Tibial nerve (tissue), 3 donors: ENCODE measurements around the gene SLC4A9.

Experiments
- POLR2A ChIP-seq, 2 donors: fragments of 450-650 bp; IDR thresholded peaks; one replicate each; pipeline ENCODE4 v1.6.1; 2017; ENCODE audit warnings: antibody characterized with exemption in 2 of 2, mild to moderate bottlenecking in 2 of 2, moderate library complexity in 2 of 2
- TF ChIP-seq, protein P1 (sequence below), 5 experiments: fragments of 200-600 bp in 3 of 5; fragments of 450-650 bp in 2 of 5; sonication (generic) in 3 of 5; IDR thresholded peaks; one replicate each; pipeline ENCODE4 v1.5.1; 2016 to 2019; ENCODE audit warnings: antibody characterized with exemption in 5 of 5, mild to moderate bottlenecking in 3 of 5, moderate library complexity in 2 of 5

DNA sequence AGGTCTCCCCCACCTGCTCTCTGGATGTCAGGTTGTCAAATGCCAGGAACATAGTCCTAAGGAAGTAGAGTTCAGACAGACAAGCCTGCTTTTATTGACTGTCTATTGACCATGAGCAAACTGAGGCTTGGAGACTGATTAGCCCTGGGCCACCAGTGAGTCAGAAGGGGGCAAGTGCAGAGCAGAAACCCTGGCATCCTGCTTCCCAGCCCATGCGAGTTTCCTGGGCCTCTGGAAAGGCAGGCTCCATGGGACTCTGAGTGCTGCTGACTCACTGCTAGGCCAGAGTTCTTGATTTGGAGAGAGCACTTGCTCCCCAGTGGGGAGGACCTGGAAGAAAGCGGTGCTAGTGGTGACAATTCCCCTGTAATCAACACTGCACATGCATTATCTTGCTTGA, 10.8 kb upstream of the SLC4A9 start:
- TF ChIP-seq, protein P1, sequence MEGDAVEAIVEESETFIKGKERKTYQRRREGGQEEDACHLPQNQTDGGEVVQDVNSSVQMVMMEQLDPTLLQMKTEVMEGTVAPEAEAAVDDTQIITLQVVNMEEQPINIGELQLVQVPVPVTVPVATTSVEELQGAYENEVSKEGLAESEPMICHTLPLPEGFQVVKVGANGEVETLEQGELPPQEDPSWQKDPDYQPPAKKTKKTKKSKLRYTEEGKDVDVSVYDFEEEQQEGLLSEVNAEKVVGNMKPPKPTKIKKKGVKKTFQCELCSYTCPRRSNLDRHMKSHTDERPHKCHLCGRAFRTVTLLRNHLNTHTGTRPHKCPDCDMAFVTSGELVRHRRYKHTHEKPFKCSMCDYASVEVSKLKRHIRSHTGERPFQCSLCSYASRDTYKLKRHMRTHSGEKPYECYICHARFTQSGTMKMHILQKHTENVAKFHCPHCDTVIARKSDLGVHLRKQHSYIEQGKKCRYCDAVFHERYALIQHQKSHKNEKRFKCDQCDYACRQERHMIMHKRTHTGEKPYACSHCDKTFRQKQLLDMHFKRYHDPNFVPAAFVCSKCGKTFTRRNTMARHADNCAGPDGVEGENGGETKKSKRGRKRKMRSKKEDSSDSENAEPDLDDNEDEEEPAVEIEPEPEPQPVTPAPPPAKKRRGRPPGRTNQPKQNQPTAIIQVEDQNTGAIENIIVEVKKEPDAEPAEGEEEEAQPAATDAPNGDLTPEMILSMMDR (IDR thresholded peaks at IDR 0.05), result no peak
- no peak for TF ChIP-seq POLR2A (IDR thresholded peaks at IDR 0.05)
